A204.1 (cell line): ENCODE results near the gene SPDYE2.
"Not testable (repeated sequence)": the region's sequence is repeated elsewhere in the genome, so short reads cannot be mapped to it uniquely, and the experiment has no call there.

Experiments used
- FAIRE-seq: peaks from 2 replicates; lab custom pipeline; 2012; peaks lifted over from hg19 to GRCh38; lab: Jason Lieb, UNC

The SPDYE2 gene

GRCh38 chr7:102604431-102605145 lies 53.6 kb downstream of the SPDYE2 start:
- FAIRE-seq, result not testable (repeated sequence)

- FAIRE-seq, result not testable (repeated sequence)
Observed at GRCh38 chr7:102606848-102607247, 55.8 kb downstream of the SPDYE2 start.

- not testable (repeated sequence) for FAIRE-seq
Observed at GRCh38 chr7:102609734-102610133, 58.7 kb downstream of the SPDYE2 start.

GRCh38 chr7:102610441-102610840 lies 59.4 kb downstream of the SPDYE2 start:
- not testable (repeated sequence) for FAIRE-seq

GRCh38 chr7:102611013-102611674 lies 60.1 kb downstream of the SPDYE2 start:
- FAIRE-seq, result not testable (repeated sequence)

- not testable (repeated sequence) for FAIRE-seq
Observed at GRCh38 chr7:102611675-102612325, 60.8 kb downstream of the SPDYE2 start.
